GM06990 (cell line): ENCODE data around the gene VWA8.
"Not testable (repeated sequence)": the region's sequence is repeated elsewhere in the genome, so short reads cannot be mapped to it uniquely, and the experiment has no call there.

Source experiments
- DNase-seq: peaks from one replicate; pipeline ENCODE4 v3.0.0-alpha.2; 2011; ENCODE audit not compliant: insufficient read length; ENCODE audit errors: extremely low read depth
- H3K27me3 ChIP-seq: replicated peaks from 2 replicates; pipeline ENCODE4 v1.6.0; 2011; ENCODE audit warnings: low read length; ENCODE audit not compliant: control insufficient read depth, insufficient read depth
- H3K36me3 ChIP-seq: 2 replicates; pipeline ENCODE4 v1.5.1; 2011; ENCODE audit warnings: low read length; ENCODE audit not compliant: control insufficient read depth, insufficient read depth
- H3K4me3 ChIP-seq: replicated peaks from 2 replicates; pipeline ENCODE4 v1.5.1; 2011; ENCODE audit warnings: low read depth, mild to moderate bottlenecking, control low read depth, low read length
- TF ChIP-seq, protein P1 (sequence below): IDR thresholded peaks from 2 replicates; pipeline ENCODE4 v1.5.1; 2011; ENCODE audit warnings: low read length, control low read depth, mild to moderate bottlenecking, inconsistent platforms; ENCODE audit not compliant: insufficient read depth, poor library complexity, severe bottlenecking

The VWA8 gene

DNA sequence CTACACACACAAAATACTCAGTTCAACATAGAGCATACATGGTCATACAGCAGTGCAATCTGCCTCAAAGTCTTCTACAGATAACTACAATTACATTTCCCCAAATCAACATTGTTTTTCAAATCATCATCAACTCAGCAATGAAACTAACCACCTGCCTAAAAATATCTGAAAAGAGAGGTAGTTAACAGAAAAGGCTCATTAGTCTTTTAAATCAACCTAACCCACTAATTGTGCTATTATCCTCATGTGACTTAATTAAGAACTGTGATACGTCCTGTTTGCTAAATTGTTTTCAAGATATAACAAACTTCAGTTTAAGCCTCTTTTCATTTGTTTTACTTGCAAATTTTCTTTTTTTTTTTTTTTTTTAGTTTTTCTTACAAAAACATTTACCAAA lies 65.4 kb downstream of the VWA8 start:
- TF ChIP-seq, protein P1, sequence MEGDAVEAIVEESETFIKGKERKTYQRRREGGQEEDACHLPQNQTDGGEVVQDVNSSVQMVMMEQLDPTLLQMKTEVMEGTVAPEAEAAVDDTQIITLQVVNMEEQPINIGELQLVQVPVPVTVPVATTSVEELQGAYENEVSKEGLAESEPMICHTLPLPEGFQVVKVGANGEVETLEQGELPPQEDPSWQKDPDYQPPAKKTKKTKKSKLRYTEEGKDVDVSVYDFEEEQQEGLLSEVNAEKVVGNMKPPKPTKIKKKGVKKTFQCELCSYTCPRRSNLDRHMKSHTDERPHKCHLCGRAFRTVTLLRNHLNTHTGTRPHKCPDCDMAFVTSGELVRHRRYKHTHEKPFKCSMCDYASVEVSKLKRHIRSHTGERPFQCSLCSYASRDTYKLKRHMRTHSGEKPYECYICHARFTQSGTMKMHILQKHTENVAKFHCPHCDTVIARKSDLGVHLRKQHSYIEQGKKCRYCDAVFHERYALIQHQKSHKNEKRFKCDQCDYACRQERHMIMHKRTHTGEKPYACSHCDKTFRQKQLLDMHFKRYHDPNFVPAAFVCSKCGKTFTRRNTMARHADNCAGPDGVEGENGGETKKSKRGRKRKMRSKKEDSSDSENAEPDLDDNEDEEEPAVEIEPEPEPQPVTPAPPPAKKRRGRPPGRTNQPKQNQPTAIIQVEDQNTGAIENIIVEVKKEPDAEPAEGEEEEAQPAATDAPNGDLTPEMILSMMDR = no peak
- peaks cover 2% of the 10 kb centered on the region for H3K36me3 ChIP-seq

DNA sequence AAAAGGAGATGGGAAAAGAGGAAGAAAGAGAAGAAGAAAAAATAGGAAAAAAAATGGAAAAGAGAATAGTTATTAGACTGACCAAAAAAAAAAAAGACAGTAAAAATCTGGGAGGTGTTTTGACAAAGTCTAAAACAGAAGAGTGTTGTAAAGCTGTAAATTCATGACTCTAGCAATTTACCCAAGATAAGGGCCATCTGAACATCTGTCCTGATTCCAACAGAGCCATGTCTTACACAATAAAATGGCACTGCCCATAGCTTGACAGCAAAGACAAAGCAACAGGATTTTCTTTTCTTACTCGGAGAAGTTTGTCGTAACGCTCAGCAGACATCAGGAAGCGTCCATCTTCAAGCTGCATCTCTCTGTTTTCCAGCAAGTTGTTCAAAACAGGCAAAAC lies 69.8 kb downstream of the VWA8 start:
- Histone ChIP-seq H3K4me3 (no peak overlapping the region), H3K36me3 (peaks cover 2% of the 10 kb centered on the region), H3K27me3 (no peaks in the 10 kb centered on the region)
- TF ChIP-seq, protein P1 = no peak
- DNase-seq = no peak

More for the DNA sequence above, 65.4 kb downstream of the VWA8 start:
- no peak for DNase-seq
- Histone ChIP-seq H3K27me3 (no peaks in the 10 kb centered on the region), H3K4me3 (no peak overlapping the region)

DNA sequence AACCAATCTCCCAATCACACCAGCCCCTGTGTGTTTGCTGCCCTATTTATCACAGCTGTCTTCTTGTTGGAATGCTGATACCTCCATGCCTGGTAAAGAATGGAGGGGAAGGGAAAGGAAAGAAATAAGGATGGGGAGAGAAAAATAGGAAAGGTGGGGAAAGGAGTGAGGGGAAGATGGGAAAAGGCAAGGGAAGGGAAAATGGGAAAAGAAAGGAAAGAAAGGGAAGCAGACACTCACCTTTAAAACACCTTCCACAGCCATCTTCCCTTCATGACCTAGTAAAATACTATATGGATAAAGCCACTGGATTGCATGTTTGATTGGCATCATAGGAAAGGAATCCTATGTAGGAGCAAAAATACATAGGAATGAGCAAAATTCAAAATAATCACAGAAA lies 77.8 kb downstream of the VWA8 start:
- TF ChIP-seq, protein P1 = no peak
- H3K36me3 ChIP-seq = peaks cover 5% of the 10 kb centered on the region
- DNase-seq = no peak
- H3K4me3 ChIP-seq = no peak overlapping the region
- H3K27me3 ChIP-seq = no peaks in the 10 kb centered on the region

DNA sequence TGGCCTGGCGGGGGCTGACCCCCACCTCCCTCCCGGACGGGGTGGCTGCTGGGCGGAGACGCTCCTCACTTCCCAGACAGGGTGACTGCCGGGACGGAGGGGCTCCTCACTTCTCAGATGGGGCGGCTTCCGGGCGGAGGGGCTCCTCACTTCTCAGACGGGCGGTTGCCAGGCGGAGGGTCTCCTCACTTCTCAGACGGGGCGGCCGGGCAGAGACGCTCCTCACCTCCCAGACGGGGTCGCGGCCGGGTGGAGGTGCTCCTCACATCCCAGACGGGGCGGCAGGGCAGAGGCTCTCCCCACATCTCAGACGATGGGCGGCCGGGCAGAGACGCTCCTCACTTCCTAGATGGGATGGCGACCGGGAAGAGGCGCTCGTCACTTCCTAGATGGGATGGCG lies 79.0 kb downstream of the VWA8 start:
- not testable (repeated sequence) for H3K36me3 ChIP-seq, H3K4me3 ChIP-seq, H3K27me3 ChIP-seq, DNase-seq

DNA sequence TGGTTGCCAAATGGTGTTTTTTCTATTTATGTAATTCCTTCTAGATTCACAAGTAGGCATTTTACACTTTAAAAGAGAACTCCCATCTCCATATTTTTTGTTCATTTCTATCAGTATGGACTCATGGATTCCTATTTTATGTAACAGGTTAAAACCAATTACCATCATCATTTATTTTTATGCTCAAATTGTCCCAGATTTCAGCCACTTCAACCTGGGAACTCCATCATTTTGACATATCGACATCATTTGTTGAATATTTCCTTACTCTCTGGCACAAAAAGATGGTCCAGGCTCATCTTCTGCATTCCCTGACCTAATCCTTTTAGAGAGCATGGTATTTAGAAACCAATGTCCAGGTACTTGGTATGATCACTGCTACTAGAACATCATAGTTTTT lies 79.9 kb downstream of the VWA8 start:
- TF ChIP-seq, protein P1 = no peak
- peak; percentile 4 for DNase-seq
- Histone ChIP-seq H3K4me3 (no peak overlapping the region), H3K27me3 (no peaks in the 10 kb centered on the region), H3K36me3 (peaks cover 5% of the 10 kb centered on the region)

DNA sequence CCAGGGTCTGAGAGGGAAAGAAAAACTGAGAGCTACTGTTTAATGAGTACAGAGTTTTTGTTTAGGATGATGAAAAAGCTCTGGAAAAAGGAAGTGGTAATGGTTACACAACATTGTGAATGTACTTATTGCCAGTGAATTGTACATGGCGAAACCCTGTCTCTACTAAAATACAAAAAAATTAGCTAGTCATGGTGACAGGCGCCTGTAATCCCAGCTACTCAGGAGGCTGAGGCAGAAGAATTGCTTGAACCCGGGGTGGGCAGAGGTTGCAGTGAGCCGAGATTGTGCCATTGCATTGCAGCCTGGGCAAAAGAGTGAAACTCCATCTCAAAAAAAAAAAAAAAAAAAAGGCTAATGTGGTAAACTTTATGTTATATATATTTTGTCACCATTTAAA lies 96.3 kb downstream of the VWA8 start:
- Histone ChIP-seq H3K36me3 (no peaks in the 10 kb centered on the region), H3K4me3 (no peak overlapping the region), H3K27me3 (no peaks in the 10 kb centered on the region)
- TF ChIP-seq, protein P1 = no peak
- DNase-seq = no peak

DNA sequence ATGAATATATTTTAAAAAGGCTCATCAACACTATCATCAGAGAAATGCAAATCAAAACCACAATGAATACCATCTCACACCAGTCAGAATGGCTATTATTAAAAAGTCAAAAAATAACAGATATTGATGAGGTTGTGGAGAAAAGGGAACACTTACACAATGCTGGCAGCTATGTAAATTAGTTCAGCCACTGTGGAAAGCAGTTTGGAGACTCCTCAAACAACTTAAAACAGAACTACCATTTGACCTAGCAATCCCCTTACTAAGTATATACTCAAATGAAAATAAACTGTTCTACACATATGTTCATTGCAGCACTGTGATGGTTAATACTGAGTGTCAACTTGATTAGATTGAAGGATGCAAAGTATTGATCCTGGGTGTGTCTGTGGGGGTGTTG lies 98.2 kb downstream of the VWA8 start:
- H3K4me3 ChIP-seq, DNase-seq, H3K27me3 ChIP-seq, H3K36me3 ChIP-seq: not testable (repeated sequence)
